Stimulated activated CD8-positive, alpha-beta memory T cell treated with anti-CD3 and anti-CD28 coated beads, Interleukin-7, amount 100 ng/mL, for 48 hours (primary cell): Measurements from ENCODE around the gene OAT.
"Not testable (repeated sequence)": the region's sequence is repeated elsewhere in the genome, so short reads cannot be mapped to it uniquely, and the experiment has no call there.

Source experiments
- DNase-seq, 2 donors: peaks; one replicate each; pipeline ENCODE4 v3.0.0-alpha.2; 2020; ENCODE audit warnings: low read depth in 1 of 2; ENCODE audit errors: extremely low read depth in 1 of 2

Gene OAT

DNA sequence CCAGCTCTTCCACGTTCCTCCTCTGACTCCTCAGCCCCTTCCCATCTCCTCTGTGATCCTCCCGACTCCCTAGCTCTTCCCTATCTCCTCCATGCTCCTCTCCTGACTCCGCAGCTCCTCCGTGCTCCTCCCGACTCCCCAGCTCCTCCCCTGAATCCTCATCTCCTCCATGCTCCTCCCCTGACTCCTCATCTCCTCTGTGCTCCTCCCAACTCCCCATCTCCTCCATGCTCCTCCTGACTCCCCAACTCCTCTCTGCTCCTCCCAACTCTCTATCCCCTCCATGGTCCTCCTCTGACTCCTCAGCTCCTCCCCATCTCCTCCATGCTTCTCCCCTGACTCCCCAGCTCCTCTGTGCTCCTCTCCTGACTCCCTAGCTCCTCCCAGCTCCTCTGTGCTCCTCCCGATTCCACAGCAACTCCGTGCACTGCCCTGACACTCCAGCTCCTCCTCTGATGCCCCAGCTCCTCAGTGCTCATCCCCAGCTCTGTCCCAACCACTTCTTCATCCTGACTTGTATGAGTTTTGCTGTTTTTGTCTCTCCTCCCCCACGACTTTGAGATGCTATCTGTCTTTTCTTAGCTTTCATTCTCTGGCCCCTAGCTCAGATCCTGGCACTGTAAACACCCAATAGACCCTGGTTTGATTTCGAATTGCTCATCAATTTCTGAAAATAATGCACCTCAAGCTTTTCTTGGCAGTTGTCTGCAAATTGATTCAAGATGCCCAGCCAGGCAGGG is 38.3 kb downstream of the OAT start:
- no peak for DNase-seq

DNA sequence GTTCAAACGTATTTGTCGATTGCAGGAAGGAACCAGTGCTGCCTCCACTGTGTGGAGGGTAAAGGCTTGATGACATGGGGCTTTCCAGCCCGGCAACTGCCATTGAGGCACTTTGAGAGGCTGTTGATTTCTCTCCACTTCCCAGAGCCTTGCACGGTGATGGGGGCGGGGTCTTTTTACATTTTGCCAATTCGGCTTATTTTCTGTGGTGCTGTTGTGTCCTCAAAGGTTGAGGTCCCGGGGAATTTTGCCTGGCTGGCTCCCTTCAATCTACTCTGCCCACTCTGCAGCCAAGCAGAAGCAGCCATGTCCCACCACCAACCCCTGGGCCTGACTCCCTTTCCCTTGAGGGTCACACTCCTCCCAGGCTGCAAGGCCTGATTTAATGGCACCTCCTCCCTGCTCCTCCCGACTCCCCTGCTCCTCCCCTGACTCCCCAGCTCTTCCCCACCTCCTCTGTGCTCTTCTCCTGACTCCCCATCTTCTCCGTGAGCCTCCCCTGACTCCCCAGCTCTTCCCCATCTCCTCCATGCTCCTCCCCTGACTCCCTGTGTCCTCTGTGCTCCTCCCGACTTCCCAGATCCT is 39.0 kb downstream of the OAT start:
- no peak for DNase-seq

DNA sequence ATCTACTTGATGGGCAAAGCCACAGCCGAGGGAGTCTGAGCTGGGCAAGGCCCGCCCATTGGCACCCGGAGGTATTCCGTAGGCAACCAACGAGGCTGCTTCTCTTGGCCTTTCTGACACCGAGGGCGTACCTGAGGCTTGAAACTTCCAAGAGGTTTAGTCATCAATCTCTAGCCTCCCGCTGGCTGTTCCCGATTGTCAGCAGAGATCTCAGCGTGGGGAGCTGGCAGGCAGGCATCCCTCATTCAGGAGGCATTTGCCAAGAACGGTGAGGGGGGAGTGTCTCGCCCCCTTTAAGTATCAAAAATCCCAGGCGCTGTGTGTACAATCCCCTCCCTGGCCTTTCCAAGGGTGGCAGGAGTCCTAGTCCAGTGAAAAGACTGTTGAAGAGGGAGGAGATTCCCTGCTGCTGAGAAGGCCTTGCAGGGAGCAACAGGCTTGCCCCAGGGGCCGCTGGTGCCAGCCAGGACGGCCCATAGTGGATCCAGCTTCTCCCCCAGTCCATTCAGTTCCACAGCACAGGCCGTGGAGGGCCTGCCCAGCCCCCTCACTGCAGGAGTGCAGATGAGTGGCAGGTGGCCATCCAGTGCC is 39.7 kb downstream of the OAT start:
- no peak for DNase-seq

DNA sequence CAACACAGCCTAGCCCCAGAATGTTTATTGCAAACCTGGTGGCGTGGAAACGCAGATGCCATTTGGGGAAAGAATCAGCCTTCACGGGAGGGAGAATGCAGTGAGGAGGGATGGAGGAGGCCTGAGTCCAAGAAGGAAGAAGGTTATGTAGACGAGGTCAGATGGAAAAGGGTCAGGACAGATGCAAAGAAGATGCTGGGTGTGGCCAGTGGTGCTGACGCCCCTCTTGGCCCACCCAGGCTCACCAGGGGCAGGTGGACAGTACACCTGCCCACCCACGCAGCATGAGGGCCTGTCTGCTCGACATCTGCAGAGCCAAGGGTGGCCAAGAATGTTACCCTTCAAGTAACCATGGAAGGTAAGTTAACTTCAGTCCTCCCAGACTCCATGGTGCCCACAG is 40.5 kb downstream of the OAT start:
- DNase-seq: no peak

DNA sequence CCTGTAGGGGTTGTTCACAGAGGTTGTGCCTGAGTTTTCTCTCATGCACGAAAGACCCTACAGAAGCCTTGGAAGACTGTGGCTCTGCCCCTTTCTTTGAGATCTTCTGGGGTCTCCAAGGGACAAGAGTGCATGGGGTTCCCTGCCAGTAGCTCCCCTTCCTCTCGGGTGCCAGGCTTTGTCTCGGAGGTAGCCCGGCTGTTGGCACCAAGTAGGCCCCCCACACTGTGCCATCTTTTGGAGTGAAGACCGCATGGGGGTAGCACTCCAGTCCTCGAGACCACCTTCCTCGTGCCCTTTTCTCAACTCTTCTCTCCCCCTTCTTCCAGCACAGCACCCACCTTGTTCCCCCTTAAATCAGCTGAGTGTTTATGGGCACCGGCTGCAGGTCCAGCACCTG is 41.6 kb downstream of the OAT start:
- no peak for DNase-seq

DNA sequence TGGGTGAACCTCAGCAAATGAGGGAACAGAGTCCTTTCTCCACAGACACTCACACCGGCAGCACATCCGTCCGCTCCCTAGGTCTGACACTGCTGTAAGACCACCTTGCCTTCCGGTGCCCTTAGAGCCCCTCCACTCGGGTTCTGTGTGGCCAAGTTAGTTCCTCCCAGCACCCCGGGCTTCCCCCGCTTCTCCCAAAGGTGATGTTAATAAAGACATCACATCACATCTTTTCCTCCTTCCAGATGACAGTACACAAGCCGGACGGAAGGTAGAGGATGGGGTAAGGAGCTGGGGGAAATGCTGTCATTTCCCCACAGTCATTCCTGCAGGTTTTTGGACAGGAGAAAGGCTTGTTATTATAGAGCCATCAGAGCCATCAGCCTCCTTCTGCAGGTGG is 42.3 kb downstream of the OAT start:
- no peak for DNase-seq

DNA sequence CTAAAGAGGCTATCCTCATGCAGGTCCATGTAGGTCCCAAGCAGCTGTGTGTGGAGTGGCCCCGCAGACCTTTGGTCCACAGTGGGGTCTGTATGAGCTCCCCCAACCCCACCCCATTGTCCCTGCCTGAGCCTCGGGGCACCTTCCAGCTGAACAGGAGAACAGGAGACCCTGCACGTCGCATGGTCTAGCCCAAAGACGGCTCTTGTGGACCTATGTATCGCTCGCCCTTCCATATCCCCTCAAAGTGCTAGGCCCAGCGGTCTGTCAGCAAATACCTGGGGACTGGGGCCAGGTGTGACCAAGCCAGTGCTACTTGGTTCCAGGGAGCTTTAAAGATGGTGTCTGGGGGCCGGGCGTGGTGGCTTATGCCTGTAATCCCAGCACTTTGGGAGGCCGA is 43.0 kb downstream of the OAT start:
- no peak for DNase-seq

DNA sequence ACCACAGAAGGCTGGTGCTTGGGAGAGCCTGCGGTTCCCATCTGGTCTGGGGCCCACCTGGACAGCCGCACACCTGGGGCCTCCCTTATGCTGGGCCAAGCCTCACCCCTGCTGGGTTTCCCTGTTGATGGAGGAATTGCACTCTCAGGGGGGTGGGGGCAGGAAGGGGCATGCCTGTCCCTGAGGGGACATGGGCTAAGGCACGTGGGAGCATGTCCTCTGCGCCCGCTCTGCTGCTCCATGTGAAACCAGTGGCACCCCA is 43.4 kb downstream of the OAT start:
- DNase-seq: no peak

DNA sequence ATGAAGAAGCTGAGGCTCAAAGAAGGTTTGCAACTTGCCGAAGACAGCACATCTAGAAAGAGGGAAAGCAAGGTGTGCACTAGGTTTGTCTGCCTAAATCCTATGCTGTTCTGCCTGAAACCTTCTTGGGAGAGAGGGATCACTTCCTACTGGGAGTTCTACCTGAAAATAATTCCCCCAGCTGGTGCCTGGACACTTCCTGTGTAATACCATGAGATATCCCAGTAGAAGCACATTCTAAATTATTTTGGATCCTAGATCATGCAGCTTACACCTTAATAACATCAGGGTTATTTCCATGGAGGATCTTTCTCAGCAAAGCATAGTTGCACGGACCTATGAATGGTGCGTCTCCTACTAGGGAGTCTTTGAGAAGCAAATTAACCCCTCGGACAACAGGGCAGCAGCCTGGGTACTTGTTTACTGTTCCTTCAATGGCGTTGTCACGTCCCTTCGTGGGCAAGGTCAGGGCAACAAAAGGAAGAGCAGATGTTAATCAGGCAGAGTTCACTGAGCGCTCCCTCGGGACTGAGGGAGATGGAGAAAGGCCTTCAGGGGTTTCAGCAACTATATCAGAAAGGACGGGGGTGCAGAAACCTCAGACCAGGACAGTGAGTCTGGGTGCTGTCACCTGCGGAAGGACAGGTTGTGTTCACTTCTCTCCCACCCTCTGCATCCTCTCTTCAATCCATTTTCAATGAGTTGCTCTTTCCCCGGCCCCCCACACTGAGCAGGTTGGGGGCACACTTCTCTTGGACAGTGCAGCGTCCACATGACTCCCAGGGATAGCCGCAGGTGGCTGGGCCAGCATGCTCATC is 44.0 kb downstream of the OAT start:
- DNase-seq: no peak

DNA sequence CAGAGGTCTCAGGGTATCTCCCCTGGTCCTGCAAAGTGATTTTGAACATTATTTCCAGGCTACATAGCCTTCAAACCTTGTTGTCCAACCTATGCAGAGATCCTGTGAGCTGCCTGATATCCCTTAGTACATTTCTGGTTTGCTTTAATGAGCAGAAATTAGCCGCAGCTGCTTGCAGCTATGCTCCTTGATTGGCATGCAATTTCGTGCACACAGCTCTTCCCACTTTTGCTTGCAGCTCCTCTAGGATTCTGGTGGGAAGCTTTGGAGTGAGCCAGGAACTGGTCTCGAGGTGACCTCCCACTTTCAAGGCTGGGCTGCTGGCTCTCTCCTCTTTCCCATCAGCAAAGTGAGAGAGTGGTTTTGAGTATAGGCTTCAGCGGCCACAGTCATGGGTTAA is 45.8 kb downstream of the OAT start:
- DNase-seq: no peak

DNA sequence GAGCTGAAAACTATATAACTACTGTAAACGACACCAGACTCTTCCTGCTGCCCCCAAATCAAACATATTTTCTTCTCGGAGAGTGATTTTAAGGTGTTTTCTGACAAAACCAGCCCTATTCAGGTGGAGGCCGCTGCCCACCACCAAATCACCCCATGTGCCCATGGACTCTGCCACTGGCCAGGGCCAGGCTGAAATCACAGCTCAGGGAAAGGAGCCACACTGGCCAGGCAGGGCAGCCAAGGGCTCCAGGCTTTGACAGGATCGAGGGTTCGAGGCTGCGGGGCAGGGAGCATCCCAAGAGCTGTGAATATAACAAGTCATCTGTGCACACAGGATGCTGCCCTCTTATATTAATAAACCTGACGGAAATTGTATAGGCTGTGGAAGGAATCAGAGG is 48.3 kb downstream of the OAT start:
- no peak for DNase-seq

DNA sequence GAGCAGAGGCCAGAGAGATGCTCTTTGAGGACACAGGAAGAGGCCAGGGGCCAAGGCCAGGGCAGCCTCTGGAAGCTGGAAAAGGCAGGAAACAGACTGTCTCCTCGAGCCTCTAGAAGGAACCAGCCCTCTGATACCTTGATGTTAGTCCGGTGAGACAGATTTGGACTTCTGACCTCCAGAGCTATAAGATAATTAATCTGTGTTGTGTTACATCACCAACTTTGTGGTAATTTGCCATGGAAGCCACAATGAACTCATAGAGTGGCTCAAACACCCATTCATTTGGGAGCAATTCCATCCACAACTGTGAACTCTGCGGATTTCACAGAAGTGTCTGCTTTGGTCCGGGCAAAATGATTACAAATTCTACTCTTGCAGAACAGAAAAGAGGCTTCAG is 48.7 kb downstream of the OAT start:
- DNase-seq: no peak

DNA sequence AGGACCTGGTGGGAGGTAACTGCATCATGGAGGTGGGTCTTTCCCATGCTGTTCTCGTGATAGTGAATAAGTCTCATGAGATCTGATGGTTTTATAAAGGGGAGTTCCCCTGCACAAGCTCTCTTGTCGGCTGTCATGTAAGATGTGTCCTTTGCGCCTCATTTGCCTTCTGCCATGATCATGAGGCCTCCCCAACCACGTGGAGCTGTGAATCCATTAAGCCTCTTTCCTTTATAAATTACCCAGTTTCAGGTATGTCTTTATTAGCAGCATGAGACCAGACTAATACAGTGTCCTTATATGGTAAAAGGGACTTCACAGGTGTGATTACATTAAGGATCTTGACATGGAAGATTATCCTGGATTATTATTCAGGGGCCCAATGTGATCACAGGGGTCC is 49.2 kb downstream of the OAT start:
- DNase-seq: not testable (repeated sequence)

DNA sequence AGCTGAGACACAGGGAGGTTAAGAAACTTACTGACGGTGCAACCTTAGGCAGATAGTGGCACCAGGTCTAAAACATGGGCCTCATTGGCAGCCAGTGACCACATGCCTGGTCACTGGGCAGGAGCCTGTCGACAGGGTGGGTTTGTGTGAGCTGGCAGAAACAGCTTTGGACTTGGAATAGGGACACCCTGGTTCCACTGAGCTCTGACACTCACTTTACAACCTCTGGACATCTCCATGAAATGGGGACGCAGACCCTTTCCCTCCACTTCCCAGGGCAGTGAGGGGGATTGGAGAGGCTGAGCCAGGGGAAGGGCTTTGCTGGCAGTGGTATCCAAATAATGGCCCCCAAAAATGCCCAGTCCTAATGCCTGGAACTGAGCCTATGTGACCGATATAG is 49.7 kb downstream of the OAT start:
- DNase-seq: no peak

DNA sequence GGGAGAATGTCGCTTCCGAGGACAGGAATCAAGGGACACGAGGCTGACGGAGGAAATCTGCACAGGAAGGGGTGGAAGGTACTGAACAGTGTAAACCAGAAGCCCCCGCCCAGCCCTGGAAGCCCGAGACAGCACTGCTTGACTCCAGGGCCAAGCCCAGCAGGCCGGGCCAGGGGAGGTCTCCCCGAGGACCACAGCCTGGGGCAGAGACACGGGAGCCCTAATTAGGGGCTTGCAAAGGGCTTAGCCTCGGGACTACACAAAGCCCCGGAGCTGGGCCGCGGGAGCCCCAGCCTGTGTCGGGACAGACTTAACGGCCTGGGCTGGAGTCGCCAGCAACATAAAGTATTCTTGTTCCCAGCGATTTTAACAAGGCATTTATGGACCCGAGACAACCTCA is 50.8 kb downstream of the OAT start:
- DNase-seq: no peak

DNA sequence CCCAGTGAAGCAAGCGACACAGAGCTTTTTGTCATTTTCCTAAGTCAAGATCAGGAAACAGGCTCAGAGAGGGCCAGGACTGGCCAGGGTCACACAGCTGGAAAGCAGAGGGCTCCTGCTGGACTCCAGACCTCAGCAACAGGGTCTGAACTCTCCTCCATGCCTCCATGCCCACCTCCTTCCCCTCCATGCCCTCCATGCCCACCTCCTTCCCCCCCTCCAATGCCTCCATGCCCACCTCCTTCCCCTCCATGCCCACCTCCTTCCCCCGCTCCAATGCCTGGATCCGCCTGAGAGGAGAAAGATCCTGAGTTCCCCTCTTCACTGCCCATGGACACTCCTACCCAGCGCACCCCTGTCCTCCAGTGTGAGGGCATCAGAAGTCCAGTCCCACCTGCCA is 51.3 kb downstream of the OAT start:
- no peak for DNase-seq

DNA sequence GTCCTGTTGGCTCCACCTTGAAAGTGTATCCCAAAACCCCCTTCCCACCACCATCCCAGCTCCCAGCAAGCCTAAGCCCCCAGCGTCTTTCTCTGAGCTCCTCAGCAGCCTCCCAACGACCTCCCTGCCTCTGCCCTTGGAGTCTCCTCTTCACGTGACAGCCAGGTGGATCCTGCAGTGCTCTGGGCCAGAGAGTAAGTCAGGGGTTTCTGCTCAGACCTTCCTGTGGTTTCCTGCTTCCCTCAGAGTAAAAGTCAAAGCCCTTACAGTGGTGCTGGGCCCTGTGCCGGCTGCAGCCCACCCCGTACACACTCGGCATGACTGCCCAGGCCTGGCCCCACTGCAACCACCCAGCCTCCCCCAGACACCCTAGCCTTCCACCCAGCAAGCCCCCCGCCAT is 51.9 kb downstream of the OAT start:
- DNase-seq: no peak

DNA sequence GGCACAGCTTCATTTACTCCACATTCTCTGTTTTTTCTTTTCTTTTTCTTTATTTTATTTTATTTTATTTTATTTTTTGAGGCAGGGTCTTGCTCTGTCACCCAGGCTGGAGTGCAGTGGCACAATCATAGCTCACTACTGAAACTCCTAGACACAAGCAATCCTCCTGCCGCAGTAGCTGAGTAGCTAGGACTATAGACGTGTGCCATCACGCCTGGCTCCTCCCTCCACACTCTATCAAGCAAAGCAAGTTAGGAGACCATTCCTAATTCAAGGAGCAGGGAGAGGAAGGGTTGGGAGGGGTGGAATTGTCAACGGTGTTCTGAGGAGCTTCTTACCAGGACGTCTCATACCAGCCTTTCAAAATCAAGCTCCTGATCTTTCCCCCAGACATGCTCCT is 52.4 kb downstream of the OAT start:
- no peak for DNase-seq

DNA sequence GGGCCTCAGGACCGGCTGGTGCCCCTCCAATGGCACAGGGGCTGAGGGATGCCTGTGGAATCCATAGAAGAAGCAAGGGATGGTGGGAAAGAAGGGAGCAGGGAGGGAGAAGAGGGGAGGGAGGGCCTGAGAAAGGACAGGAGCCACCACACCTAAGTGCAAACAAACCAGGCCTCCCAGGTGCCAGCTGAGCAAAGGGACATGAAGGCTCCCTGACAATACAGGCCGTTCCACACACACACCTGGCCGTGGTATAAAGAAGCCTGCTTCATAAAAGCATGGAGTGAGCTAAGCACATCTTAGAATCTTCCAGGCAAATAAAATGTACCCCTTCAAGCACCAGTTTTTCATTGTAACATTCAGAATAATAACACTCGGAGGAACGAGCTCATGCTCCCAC is 54.0 kb downstream of the OAT start:
- DNase-seq: no peak

DNA sequence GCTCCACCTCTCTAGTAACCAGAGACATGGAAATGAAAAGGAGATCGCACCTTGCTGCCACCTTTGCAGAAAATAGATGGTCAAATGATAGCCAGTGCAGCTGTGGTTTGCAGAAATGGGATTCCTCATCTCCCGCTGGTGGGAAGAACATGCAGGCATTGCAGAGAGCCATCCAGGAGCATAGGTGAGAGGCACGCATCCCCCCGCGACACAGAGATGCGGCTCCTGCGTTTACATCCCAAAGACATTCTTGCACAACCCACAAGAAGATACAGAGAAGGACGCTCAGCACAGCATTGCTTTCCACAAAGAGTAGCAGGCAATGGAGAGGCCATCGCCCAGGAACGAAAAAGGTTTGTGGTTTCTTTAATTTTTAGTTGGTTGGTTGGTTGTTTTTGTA is 56.2 kb downstream of the OAT start:
- no peak for DNase-seq

DNA sequence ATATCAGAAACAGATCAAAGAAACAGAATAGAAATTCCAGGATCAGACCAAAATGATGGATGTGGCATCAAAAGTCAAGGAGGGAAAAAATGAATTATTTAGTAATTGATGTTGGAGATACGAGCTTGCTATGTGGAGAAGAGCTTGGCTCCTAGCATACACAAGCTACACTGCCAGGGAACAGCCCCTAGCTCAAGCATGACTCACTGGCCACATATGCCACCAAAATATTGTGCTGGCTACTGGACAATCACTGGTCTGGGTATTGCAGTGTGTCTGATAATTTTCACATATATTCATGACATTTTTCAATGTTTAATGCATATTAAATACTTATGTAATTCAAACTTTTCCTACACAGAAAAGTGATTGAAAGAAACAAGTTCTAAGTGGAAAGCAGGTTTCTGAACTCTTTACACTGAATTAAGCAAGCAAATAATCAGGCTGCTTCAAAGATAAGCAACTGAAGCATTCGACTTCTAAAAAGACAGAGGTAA is 59.3 kb downstream of the OAT start:
- DNase-seq: no peak

DNA sequence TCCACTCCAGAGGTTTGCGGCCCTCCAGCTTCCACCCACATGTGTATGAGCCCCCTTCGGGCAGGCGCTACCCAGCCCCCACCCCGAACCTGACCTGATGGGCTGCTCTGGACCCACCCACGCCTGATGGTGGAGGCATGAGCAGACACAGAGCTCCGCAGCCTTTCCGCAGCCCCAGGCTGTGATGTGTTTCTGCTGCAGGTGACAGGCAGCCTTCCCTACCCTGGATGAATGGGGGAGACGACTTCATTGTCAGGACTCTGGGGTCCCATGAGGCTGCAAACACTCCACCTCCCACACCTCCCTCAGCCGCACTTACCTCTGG is 61.2 kb downstream of the OAT start:
- DNase-seq: no peak
